Measurements from ENCODE around the gene TAS2R46. TPM values are rescaled to one million over a fixed set of nuclear protein-coding genes. Genes with fewer than 3 reads are reported as not detected.

TAS2R46 gene
- total and polyA plus RNA-seq, 2 of the 13 experiments (the other 11 are each of a cell fraction or from before 2014, with no cell fraction given): 0.16 to 3.5 TPM

- TF ChIP-seq SMAD3 (CRISPR knock-in tag; IDR thresholded peaks at IDR 0.05) (0 out of 2 replicates have a peak, but pooled peaks have one; percentile 55), IKZF4 (CRISPR knock-in tag; IDR thresholded peaks at IDR 0.05; ENCODE audit: borderline replicate concordance, low read depth, not compliant biosample characterization) (no peak), ETS1 (CRISPR knock-in tag; IDR thresholded peaks at IDR 0.05) (no peak), ZNF501 (CRISPR knock-in tag; IDR thresholded peaks at IDR 0.05) (peak; percentile 35; the same call in 1 of the 2 replicates), TFDP2 (CRISPR knock-in tag; IDR thresholded peaks at IDR 0.05) (peak; percentile 25; the same call in 1 of the 2 replicates), PHF21A (CRISPR knock-in tag; IDR thresholded peaks at IDR 0.05) (peak; percentile 91), ZNF883 (CRISPR knock-in tag; IDR thresholded peaks at IDR 0.05; ENCODE audit: not compliant biosample characterization) (no peak), ZNF567 (CRISPR knock-in tag; IDR thresholded peaks at IDR 0.05; ENCODE audit: borderline replicate concordance) (0 out of 2 replicates have a peak, but pooled peaks have one; percentile 28), CEBPG (CRISPR knock-in tag; IDR thresholded peaks at IDR 0.05) (peak; percentile 55), MYNN (CRISPR knock-in tag; IDR thresholded peaks at IDR 0.05; ENCODE audit: low read depth) (no peak), HOXD1 (CRISPR knock-in tag; IDR thresholded peaks at IDR 0.05) (peak; percentile 77; the same call in 1 of the 2 replicates), ZNF331 (CRISPR knock-in tag; IDR thresholded peaks at IDR 0.05) (peak; percentile 74; the same call in 1 of the 2 replicates), REST (IDR thresholded peaks at IDR 0.05; ENCODE audit: borderline replicate concordance in 1 of 2, low read depth in 1 of 2, low read length in 2 of 2) (peak in 1 of 2 experiments; percentile 42; a peak in 1 of 4 replicates), ZNF263 (CRISPR knock-in tag; IDR thresholded peaks at IDR 0.05) (peak; percentile 93), STAG1 (CRISPR knock-in tag; IDR thresholded peaks at IDR 0.05) (peak; percentile 25; the same call in 1 of the 2 replicates), CEBPZ (IDR thresholded peaks at IDR 0.05; ENCODE audit: low read length) (no peak), CREB1 (IDR thresholded peaks at IDR 0.05) (no peak), CREB1 (CRISPR knock-in tag; IDR thresholded peaks at IDR 0.05) (peak; percentile 63), TFDP1 (CRISPR knock-in tag; IDR thresholded peaks at IDR 0.05; ENCODE audit: borderline replicate concordance) (peak; percentile 27; the same call in 1 of the 2 replicates)
These were observed 46.2 kb downstream of the TAS2R46 start (continued) for GRCh38 chr12:11015775-11016430.

Measured in HepG2 (cell line).